HEK293 (cell line): ENCODE measurements around the gene NKAPD1.

Experiments used
- CTCF ChIA-PET: fragments of 350-600 bp; formaldehyde crosslinking; extraction: SDS; loops from one replicate; lab custom pipeline; 2021; ENCODE audit warnings: antibody characterized with exemption; lab: Yijun Ruan, JAX
- POLR2A ChIA-PET: fragments of 300-600 bp; formaldehyde crosslinking; extraction: SDS; loops from one replicate; lab custom pipeline; 2020; ENCODE audit warnings: antibody characterized with exemption, inconsistent platforms; lab: Yijun Ruan, JAX
- H3K27ac ChIP-seq: fragments of 200-500 bp; sonication (Bioruptor generic); 2 replicates; pipeline ENCODE4 v1.5.1; 2014; ENCODE audit warnings: low read depth, low read length, control low read depth, inconsistent platforms; ENCODE audit errors: extremely low read depth
- H3K36me3 ChIP-seq, 2 experiments: fragments of 200-500 bp in 1 of 2; sonication (Bioruptor generic) in 1 of 2; 1 replicate in 1 of 2; 2 replicates in 1 of 2; pipeline ENCODE4 v1.5.1; 2014 to 2017; ENCODE audit warnings: inconsistent platforms in 2 of 2, low read length in 2 of 2; ENCODE audit not compliant: control insufficient read depth in 2 of 2, insufficient read depth in 1 of 2
- H3K4me1 ChIP-seq: fragments of 200-500 bp; sonication (Bioruptor generic); 2 replicates; pipeline ENCODE4 v1.5.1; 2014; ENCODE audit warnings: mild to moderate bottlenecking, low read length, inconsistent platforms; ENCODE audit not compliant: control insufficient read depth, insufficient read depth
- H3K4me3 ChIP-seq: 2 replicates; pipeline ENCODE4 v1.5.1; 2011; ENCODE audit warnings: low read depth, mild to moderate bottlenecking, control low read depth, low read length, moderate library complexity
- H3K9me3 ChIP-seq: fragments of 200-500 bp; sonication (Bioruptor generic); 2 replicates; pipeline ENCODE4 v1.5.1; 2014; ENCODE audit warnings: low read depth, low read length, inconsistent platforms; ENCODE audit not compliant: control insufficient read depth, insufficient read depth
- BCL11B ChIP-seq: fragments of 450-650 bp; formaldehyde crosslinking; IDR thresholded peaks from 2 replicates; pipeline ENCODE4 v1.5.1; 2016; ENCODE audit warnings: low read depth, missing biosample characterization, missing genetic modification characterization
- PBX3 ChIP-seq: sonication (generic); formaldehyde crosslinking; IDR thresholded peaks from 2 replicates; pipeline ENCODE4 v1.8.1; 2022; ENCODE audit warnings: mild to moderate bottlenecking, moderate library complexity, missing genetic modification reagents
- PRDM4 ChIP-seq: fragments of 450-650 bp; formaldehyde crosslinking; IDR thresholded peaks from 2 replicates; pipeline ENCODE4 v1.5.1; 2017; ENCODE audit warnings: missing biosample characterization, missing genetic modification characterization
- PRDM6 ChIP-seq: fragments of 450-650 bp; formaldehyde crosslinking; IDR thresholded peaks from 2 replicates; pipeline ENCODE4 v1.5.1; 2017; ENCODE audit warnings: missing biosample characterization, missing genetic modification characterization
- SCRT2 ChIP-seq: fragments of 450-650 bp; formaldehyde crosslinking; IDR thresholded peaks from 2 replicates; pipeline ENCODE4 v1.5.1; 2016; ENCODE audit warnings: missing biosample characterization, missing genetic modification characterization
- ZBTB44 ChIP-seq: fragments of 450-650 bp; IDR thresholded peaks from 2 replicates; pipeline ENCODE4 v1.5.1; 2018; ENCODE audit warnings: missing biosample characterization, mild to moderate bottlenecking, missing genetic modification characterization
- ZBTB49 ChIP-seq: fragments of 450-650 bp; formaldehyde crosslinking; IDR thresholded peaks from 2 replicates; pipeline ENCODE4 v1.5.1; 2016; ENCODE audit warnings: missing biosample characterization, missing genetic modification characterization, low read depth
- ZNF112 ChIP-seq: fragments of 450-650 bp; formaldehyde crosslinking; IDR thresholded peaks from 2 replicates; pipeline ENCODE4 v1.5.0; 2017; ENCODE audit warnings: missing biosample characterization, missing genetic modification characterization
- ZNF157 ChIP-seq: fragments of 450-650 bp; formaldehyde crosslinking; IDR thresholded peaks from 2 replicates; pipeline ENCODE4 v1.5.1; 2016; ENCODE audit warnings: missing biosample characterization, missing genetic modification characterization
- ZNF2 ChIP-seq: fragments of 450-650 bp; formaldehyde crosslinking; IDR thresholded peaks from 2 replicates; pipeline ENCODE4 v1.5.1; 2016; ENCODE audit warnings: missing biosample characterization, missing genetic modification characterization
- ZNF223 ChIP-seq: fragments of 450-650 bp; formaldehyde crosslinking; IDR thresholded peaks from 2 replicates; pipeline ENCODE4 v1.5.1; 2016; ENCODE audit warnings: missing biosample characterization, missing genetic modification characterization
- ZNF26 ChIP-seq: fragments of 450-650 bp; formaldehyde crosslinking; IDR thresholded peaks from 2 replicates; pipeline ENCODE4 v1.5.1; 2016; ENCODE audit warnings: missing biosample characterization, missing genetic modification characterization
- ZNF324 ChIP-seq: fragments of 450-650 bp; formaldehyde crosslinking; IDR thresholded peaks from 2 replicates; pipeline ENCODE4 v1.5.1; 2016; ENCODE audit warnings: missing biosample characterization, missing genetic modification characterization
- ZNF48 ChIP-seq: fragments of 450-650 bp; formaldehyde crosslinking; IDR thresholded peaks from 2 replicates; pipeline ENCODE4 v1.5.1; 2016; ENCODE audit warnings: missing biosample characterization, missing genetic modification characterization
- ZNF521 ChIP-seq: fragments of 450-650 bp; formaldehyde crosslinking; IDR thresholded peaks from 2 replicates; pipeline ENCODE4 v1.5.1; 2017; ENCODE audit warnings: missing biosample characterization, mild to moderate bottlenecking, missing genetic modification characterization
- ZNF645 ChIP-seq: fragments of 450-650 bp; formaldehyde crosslinking; IDR thresholded peaks from 2 replicates; pipeline ENCODE4; 2016; ENCODE audit warnings: missing biosample characterization, missing genetic modification characterization
- ZNF776 ChIP-seq: fragments of 450-650 bp; formaldehyde crosslinking; IDR thresholded peaks from 2 replicates; pipeline ENCODE4 v1.5.0; 2017; ENCODE audit warnings: missing biosample characterization, missing genetic modification characterization, borderline replicate concordance
- ZNF830 ChIP-seq: fragments of 450-650 bp; IDR thresholded peaks from 2 replicates; pipeline ENCODE4 v1.5.0; 2018; ENCODE audit warnings: missing biosample characterization, missing genetic modification characterization, low read depth, mild to moderate bottlenecking, moderate library complexity
- ZSCAN23 ChIP-seq: fragments of 450-650 bp; formaldehyde crosslinking; IDR thresholded peaks from 2 replicates; pipeline ENCODE4 v1.5.1; 2016; ENCODE audit warnings: missing biosample characterization, missing genetic modification characterization
- ZSCAN4 ChIP-seq: fragments of 450-650 bp; formaldehyde crosslinking; IDR thresholded peaks from 2 replicates; pipeline ENCODE4 v1.5.1; 2017; ENCODE audit warnings: missing biosample characterization, missing genetic modification characterization

Gene NKAPD1

GRCh38 chr11:112114460-112114859, 40.4 kb downstream of the NKAPD1 start:
- Histone ChIP-seq H3K36me3 (no peaks in the 10 kb centered on the region), H3K9me3 (no peaks in the 10 kb centered on the region), H3K4me1 (no peaks in the 10 kb centered on the region), H3K4me3 (no peak overlapping the region), H3K27ac (no peak overlapping the region)
- POLR2A ChIA-PET: no interaction called here
- CTCF ChIA-PET: interaction anchor here (0.6 to 6.7 kb wide), 20 partner anchors 8 to 221 kb away, joined by 3 to 70 read pairs (median 6); partner anchors contain the start of gene BCO2
- no peak for TF ChIP-seq ZNF157
- no peak for TF ChIP-seq ZNF830 (tag by site-specific recombination)
- no peak for TF ChIP-seq ZNF776 (tag by site-specific recombination)
- no peak for TF ChIP-seq ZNF324 (tag by site-specific recombination)
- TF ChIP-seq ZNF645 (tag by site-specific recombination): no peak
- TF ChIP-seq ZBTB44 (tag by site-specific recombination): no peak
- TF ChIP-seq ZNF48 (tag by site-specific recombination): no peak
- TF ChIP-seq PRDM6 (tag by site-specific recombination): no peak
- no peak for TF ChIP-seq SCRT2 (tag by site-specific recombination)
- no peak for TF ChIP-seq PBX3 (CRISPR knock-in tag)
- no peak for TF ChIP-seq ZSCAN23 (tag by site-specific recombination)
- no peak for TF ChIP-seq ZBTB49 (tag by site-specific recombination)
- TF ChIP-seq ZNF2 (tag by site-specific recombination): no peak
- no peak for TF ChIP-seq BCL11B (tag by site-specific recombination)

GRCh38 chr11:112115386-112115785, 41.3 kb downstream of the NKAPD1 start:
- CTCF ChIA-PET: interaction anchor here (0.5 to 6.7 kb wide), 7 partner anchors 18 to 165 kb away, joined by 3 to 70 read pairs (median 4); partner anchors contain the start of gene BCO2
- TF ChIP-seq ZNF223 (no peak), ZNF26 (tag by site-specific recombination) (no peak), ZNF521 (no peak), ZSCAN4 (tag by site-specific recombination) (no peak), PRDM4 (no peak), ZNF112 (tag by site-specific recombination) (no peak)

More at GRCh38 chr11:112115386-112115785, 41.3 kb downstream of the NKAPD1 start:
- Histone ChIP-seq H3K9me3 (no peaks in the 10 kb centered on the region), H3K27ac (no peak overlapping the region), H3K4me3 (no peak overlapping the region), H3K36me3 (no peaks in the 10 kb centered on the region), H3K4me1 (peaks cover 3% of the 10 kb centered on the region; the same call in 1 of the 2 replicates)
- POLR2A ChIA-PET: no interaction called here
